Measurements from ENCODE around the gene MYH14. TPM values are rescaled to one million over a fixed set of nuclear protein-coding genes. Genes with fewer than 3 reads are reported as not detected.

Gene MYH14
- total and polyA plus RNA-seq, 2 experiments from 2014 or later = 1.8 to 3.0 TPM

- no peak for DNase-seq (ENCODE audit: low read depth in 1 of 2, low spot score in 1 of 2)
- Histone ChIP-seq H3K27ac (no peak overlapping the region), H3K4me3 (no peak overlapping the region), H3K9me3 (ENCODE audit: low read depth) (no peaks in the 10 kb centered on the region), H3K4me1 (ENCODE audit: low read depth) (no peaks in the 10 kb centered on the region), H3K36me3 (no peaks in the 10 kb centered on the region), H3K27me3 (peaks cover 25% of the 10 kb centered on the region)
- no peak for TF ChIP-seq CTCF (IDR thresholded peaks at IDR 0.05; ENCODE audit: low read depth, low read length)
Observed at GRCh38 chr19:50199259-50199555, 4.2 kb upstream of the MYH14 start.

GRCh38 chr19:50202386-50202785, 1.0 kb upstream of the MYH14 start:
- Histone ChIP-seq H3K36me3 (no peaks in the 10 kb centered on the region), H3K4me1 (ENCODE audit: low read depth) (no peaks in the 10 kb centered on the region), H3K4me3 (no peak overlapping the region), H3K9me3 (ENCODE audit: low read depth) (no peaks in the 10 kb centered on the region), H3K27ac (no peak overlapping the region), H3K27me3 (peaks cover 34% of the 10 kb centered on the region)
- TF ChIP-seq CTCF (IDR thresholded peaks at IDR 0.05; ENCODE audit: low read depth, low read length) = no peak
- DNase-seq (ENCODE audit: low read depth in 1 of 2, low spot score in 1 of 2) = no peak

GRCh38 chr19:50202962-50203280, 501 bp upstream of the MYH14 start:
- TF ChIP-seq CTCF (IDR thresholded peaks at IDR 0.05; ENCODE audit: low read depth, low read length) = no peak
- Histone ChIP-seq H3K4me3 (peak overlapping the region; percentile 46), H3K36me3 (no peaks in the 10 kb centered on the region), H3K9me3 (ENCODE audit: low read depth) (no peaks in the 10 kb centered on the region), H3K27me3 (peaks cover 34% of the 10 kb centered on the region), H3K4me1 (ENCODE audit: low read depth) (no peaks in the 10 kb centered on the region), H3K27ac (no peak overlapping the region)
- DNase-seq (ENCODE audit: low read depth in 1 of 2, low spot score in 1 of 2) = no peak

- H3K4me3 ChIP-seq = peak overlapping the region; percentile 46
- no peak overlapping the region for H3K27ac ChIP-seq
- no peaks in the 10 kb centered on the region for H3K36me3 ChIP-seq
- H3K27me3 ChIP-seq = peaks cover 34% of the 10 kb centered on the region
- no peaks in the 10 kb centered on the region for H3K4me1 ChIP-seq (ENCODE audit: low read depth)
- H3K9me3 ChIP-seq (ENCODE audit: low read depth) = no peaks in the 10 kb centered on the region
- no peak for TF ChIP-seq CTCF (IDR thresholded peaks at IDR 0.05; ENCODE audit: low read depth, low read length)
- DNase-seq (ENCODE audit: low read depth in 1 of 2, low spot score in 1 of 2) = no peak
Observed at GRCh38 chr19:50204081-50204428, 633 bp downstream of the MYH14 start.

- TF ChIP-seq CTCF (IDR thresholded peaks at IDR 0.05; ENCODE audit: low read depth, low read length) = no peak
- no peaks in the 10 kb centered on the region for H3K9me3 ChIP-seq (ENCODE audit: low read depth)
- no peaks in the 10 kb centered on the region for H3K36me3 ChIP-seq
- peaks cover 34% of the 10 kb centered on the region for H3K27me3 ChIP-seq
- H3K4me1 ChIP-seq (ENCODE audit: low read depth) = no peaks in the 10 kb centered on the region
- H3K27ac ChIP-seq = no peak overlapping the region
- DNase-seq (ENCODE audit: low read depth in 1 of 2, low spot score in 1 of 2) = peak in 1 of 2 donors; percentile 52
- peak overlapping the region; percentile 10 for H3K4me3 ChIP-seq
Observed at GRCh38 chr19:50204811-50205675, 1.6 kb downstream of the MYH14 start.

Measured in cardiac muscle cell (in vitro differentiated cells and primary cell).